Small intestine (tissue), 7 donors: ENCODE data around the gene DNAJC7. TPM values are rescaled to one million over a fixed set of nuclear protein-coding genes. Genes with fewer than 3 reads are reported as not detected.
A peak's percentile ranks its signal among the peaks of the same experiment; 100 is the strongest.

Source experiments
- DNase-seq, 2 donors: peaks; one replicate each; pipeline versions ENCODE4 v3.0.0 to v3.0.0-alpha.2; 2013
- FAIRE-seq: peaks from 2 replicates; lab custom pipeline; 2012; peaks lifted over from hg19 to GRCh38; lab: Jason Lieb, UNC
- H3K27ac ChIP-seq, 3 donors: one replicate each; pipeline ENCODE4 v1.5.1; 2013; ENCODE audit warnings: low read length in 2 of 3, mild to moderate bottlenecking in 2 of 3, control low read depth in 1 of 3, inconsistent platforms in 1 of 3, low read depth in 1 of 3, moderate library complexity in 1 of 3
- H3K27me3 ChIP-seq, 3 donors: one replicate each; pipeline ENCODE4 v1.6.1; 2013; ENCODE audit warnings: low read length in 3 of 3, inconsistent platforms in 1 of 3; ENCODE audit not compliant: control insufficient read depth in 3 of 3, insufficient read depth in 3 of 3
- H3K36me3 ChIP-seq, 3 donors: one replicate each; pipeline ENCODE4 v1.6.1; 2013; ENCODE audit warnings: low read length in 3 of 3, inconsistent platforms in 1 of 3, low read depth in 1 of 3, mild to moderate bottlenecking in 1 of 3, moderate library complexity in 1 of 3; ENCODE audit not compliant: control insufficient read depth in 3 of 3, insufficient read depth in 2 of 3
- H3K4me1 ChIP-seq, 3 donors: one replicate each; pipeline ENCODE4 v1.6.1; 2013; ENCODE audit warnings: low read length in 2 of 3, inconsistent platforms in 1 of 3, low read depth in 1 of 3, mild to moderate bottlenecking in 1 of 3, moderate library complexity in 1 of 3; ENCODE audit not compliant: control insufficient read depth in 3 of 3, insufficient read depth in 2 of 3
- H3K4me3 ChIP-seq, 3 donors: one replicate each; pipeline ENCODE4 v1.5.1; 2013; ENCODE audit warnings: low read length in 3 of 3, control low read depth in 1 of 3, inconsistent platforms in 1 of 3, low read depth in 1 of 3, mild to moderate bottlenecking in 1 of 3, moderate library complexity in 1 of 3
- H3K9me3 ChIP-seq, 2 donors: one replicate each; pipeline ENCODE4 v1.6.1; 2013; ENCODE audit warnings: low read depth in 1 of 2, low read length in 1 of 2; ENCODE audit not compliant: control insufficient read depth in 2 of 2, insufficient read depth in 1 of 2
- WGBS, 3 donors: extraction: QIAGEN DNeasy Blood & Tissue Kit; methylation state at CpG; one replicate each; pipeline ENCODE4 v1.1.7; 2013; 5-methylcytosine and 5-hydroxymethylcytosine counted together
- polyA plus RNA-seq, 4 donors: library from polyadenylated mRNA; stranded (reverse) in 3 of 4; unstranded in 1 of 4; fragments of 200-250 nt in 3 of 4; fragments of 120-200 nt in 1 of 4; gene quantifications; one replicate each; pipeline versions ENCODE4 v1.2.1 to v1.2.3, GENCODE V29; 2013
- donor health status: healthy with polysubstance abuse.
- donor health status: control.
- donor health status: control.
- donor health status: Bipolar disorder and iron deficiency.
- donor health status: healthy.

Gene DNAJC7
- polyA plus RNA-seq, 4 donors, result 70.0 to 91.2 (median 74.7) TPM

GRCh38 chr17:41976142-41976768 lies 41.0 kb downstream of the DNAJC7 start:
- FAIRE-seq, result no peak
- Histone ChIP-seq H3K4me3 (no peak overlapping the region), H3K27me3 (no peaks in the 10 kb centered on the region), H3K36me3 (peaks cover 27 to 95% (median 40%) of the 10 kb centered on the region in 3 donors), H3K4me1 (no peaks in the 10 kb centered on the region), H3K27ac (peak overlapping the region in 1 of 3 donors; percentile 17), H3K9me3 (no peaks in the 10 kb centered on the region)
- WGBS, 3 donors, result 54 to 61% (median 54%) methylated on average over 11 of the region's 11 CpGs
- no peak for DNase-seq

- no peak for FAIRE-seq
- H3K36me3 ChIP-seq, result peaks cover 27 to 93% (median 41%) of the 10 kb centered on the region in 3 donors
- no peak for DNase-seq
- no peaks in the 10 kb centered on the region for H3K4me1 ChIP-seq
- no peak overlapping the region for H3K4me3 ChIP-seq
- H3K27me3 ChIP-seq, result no peaks in the 10 kb centered on the region
- no peak overlapping the region for H3K27ac ChIP-seq
- no peaks in the 10 kb centered on the region for H3K9me3 ChIP-seq
- WGBS, 3 donors, result 87 to 92% (median 87%) methylated on average over 9 of the region's 9 CpGs
These were observed 41.8 kb downstream of the DNAJC7 start for GRCh38 chr17:41975099-41976083.

GRCh38 chr17:41974658-41975057 lies 42.6 kb downstream of the DNAJC7 start:
- H3K27me3 ChIP-seq, result no peaks in the 10 kb centered on the region
- peaks cover 27 to 91% (median 41%) of the 10 kb centered on the region in 3 donors for H3K36me3 ChIP-seq
- 90 to 96% (median 93%) methylated on average over 5 of the region's 5 CpGs for WGBS, 3 donors
- H3K4me3 ChIP-seq, result no peak overlapping the region
- FAIRE-seq, result no peak
- H3K27ac ChIP-seq, result no peak overlapping the region
- no peak for DNase-seq
- H3K9me3 ChIP-seq, result no peaks in the 10 kb centered on the region
- H3K4me1 ChIP-seq, result no peaks in the 10 kb centered on the region

- WGBS, 3 donors, result 82 to 98% (median 88%) methylated on average over 6 of the region's 6 CpGs
- no peak overlapping the region for H3K4me3 ChIP-seq
- H3K27ac ChIP-seq, result no peak overlapping the region
- H3K36me3 ChIP-seq, result peaks cover 27 to 89% (median 41%) of the 10 kb centered on the region in 3 donors
- DNase-seq (no peak), FAIRE-seq (no peak)
- no peaks in the 10 kb centered on the region for H3K27me3 ChIP-seq
- H3K9me3 ChIP-seq, result no peaks in the 10 kb centered on the region
- no peaks in the 10 kb centered on the region for H3K4me1 ChIP-seq
These were observed 43.2 kb downstream of the DNAJC7 start for GRCh38 chr17:41974031-41974430.

- H3K9me3 ChIP-seq, result no peaks in the 10 kb centered on the region
- H3K27me3 ChIP-seq, result no peaks in the 10 kb centered on the region
- FAIRE-seq (no peak), DNase-seq (no peak)
- no peaks in the 10 kb centered on the region for H3K4me1 ChIP-seq
- no peak overlapping the region for H3K4me3 ChIP-seq
- peaks cover 27 to 88% (median 40%) of the 10 kb centered on the region in 3 donors for H3K36me3 ChIP-seq
- peak overlapping the region in 1 of 3 donors; percentile 59 for H3K27ac ChIP-seq
- WGBS, 3 donors, result 72 to 79% (median 76%) methylated on average over 19 of the region's 19 CpGs
These were observed 43.8 kb downstream of the DNAJC7 start for GRCh38 chr17:41973408-41973811.

- Histone ChIP-seq H3K4me3 (no peak overlapping the region), H3K4me1 (peaks cover 0 to 3% (median 0%) of the 10 kb centered on the region in 3 donors), H3K9me3 (no peaks in the 10 kb centered on the region), H3K36me3 (peaks cover 27 to 88% (median 34%) of the 10 kb centered on the region in 3 donors), H3K27me3 (no peaks in the 10 kb centered on the region), H3K27ac (peak overlapping the region in 1 of 3 donors; percentile 59)
- 63 to 77% (median 68%) methylated on average over 21 to 22 of the region's 22 CpGs for WGBS, 3 donors
- FAIRE-seq (no peak), DNase-seq (no peak)
These were observed 44.5 kb downstream of the DNAJC7 start for GRCh38 chr17:41972571-41973407.

- peaks cover 22 to 83% (median 30%) of the 10 kb centered on the region in 3 donors for H3K36me3 ChIP-seq
- FAIRE-seq (no peak), DNase-seq (no peak)
- H3K27ac ChIP-seq, result peak overlapping the region in 1 of 3 donors; percentile 59
- no peaks in the 10 kb centered on the region for H3K9me3 ChIP-seq
- 86 to 89% (median 88%) methylated on average over 18 of the region's 18 CpGs for WGBS, 3 donors
- H3K4me3 ChIP-seq, result no peak overlapping the region
- peaks cover 0 to 10% (median 0%) of the 10 kb centered on the region in 3 donors for H3K4me1 ChIP-seq
- H3K27me3 ChIP-seq, result no peaks in the 10 kb centered on the region
These were observed 45.3 kb downstream of the DNAJC7 start for GRCh38 chr17:41971721-41972523.
